GM11168 (cell line): ENCODE measurements around the gene FBXL16.

Experiments
- in situ Hi-C: fragments of 300-500 bp; cut with MboI; formaldehyde crosslinking; loops from one replicate; pipeline ENCODE4 v1.12.0; 2022; ENCODE audit warnings: low sequenced_read_pairs; ENCODE audit not compliant: unreplicated experiment

FBXL16 gene

GRCh38 chr16:648071-648780 lies 57.4 kb downstream of the FBXL16 start:
- in situ Hi-C loops: no loop called here

- in situ Hi-C loops: no loop called here
These were observed 58.3 kb downstream of the FBXL16 start for GRCh38 chr16:647173-647902.

DNA sequence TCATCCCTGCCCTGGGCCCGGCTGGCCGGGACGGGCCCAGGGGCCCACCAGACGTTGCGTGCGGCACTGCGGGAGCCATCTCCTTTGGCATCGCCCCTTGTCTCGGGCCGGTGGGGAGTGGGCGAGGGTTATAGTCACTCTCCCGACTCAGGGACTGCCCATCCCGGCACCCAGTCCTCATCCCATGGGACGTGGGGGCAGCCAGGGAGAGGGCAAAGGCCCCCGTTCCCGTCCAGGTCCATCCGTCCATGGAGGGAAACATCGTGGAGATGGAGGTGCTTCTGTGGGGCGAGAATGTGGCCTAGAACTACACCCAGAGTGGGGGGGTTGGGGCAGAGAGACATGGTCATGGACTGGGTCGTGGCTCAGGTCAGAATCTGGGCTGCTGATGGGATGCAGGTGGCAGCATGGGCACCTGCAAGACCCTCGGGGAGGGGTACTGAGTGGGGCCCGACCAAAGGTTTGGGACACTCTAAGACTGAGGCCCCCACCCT lies 58.9 kb downstream of the FBXL16 start:
- in situ Hi-C loops: no loop called here

DNA sequence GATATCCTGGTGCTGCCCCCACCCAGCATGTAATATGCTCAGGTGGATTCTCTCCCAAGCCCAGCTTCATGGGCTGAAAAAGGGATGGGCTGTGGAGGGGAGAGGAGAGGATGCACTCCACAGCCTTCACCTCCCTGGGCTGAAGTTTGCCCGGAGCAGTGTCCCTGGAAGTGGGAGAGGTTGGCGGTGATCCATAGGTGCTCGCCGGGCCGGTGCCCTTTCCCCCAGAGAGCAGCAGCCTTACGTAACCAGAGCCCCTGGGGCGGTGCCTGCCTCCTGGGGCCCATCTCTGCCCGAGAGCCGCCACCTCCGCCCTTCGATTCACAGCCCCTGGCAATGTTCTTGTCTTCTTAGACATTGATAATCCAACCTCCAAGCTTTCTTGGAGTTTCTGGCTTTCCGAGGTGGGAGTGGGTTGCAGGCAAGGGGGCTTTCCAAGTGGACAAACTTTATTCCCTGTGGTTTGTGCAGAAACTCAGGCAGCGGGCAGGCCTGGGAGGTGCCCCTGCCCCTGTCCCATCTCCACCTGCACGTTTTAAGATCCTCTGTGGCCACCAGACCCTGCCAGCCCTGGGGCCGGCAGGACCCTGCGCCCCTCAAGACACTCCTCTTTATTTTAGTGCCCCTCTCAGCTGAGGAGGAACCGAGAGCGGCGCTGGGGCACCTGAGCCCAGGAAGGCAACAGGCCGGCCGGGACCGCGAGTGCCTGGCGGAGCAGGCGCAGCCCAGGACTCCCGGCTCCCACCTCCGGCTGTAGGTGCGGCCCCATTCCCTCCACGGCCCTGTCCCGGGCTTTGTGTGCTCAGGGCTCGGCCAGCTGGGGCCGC lies 59.5 kb downstream of the FBXL16 start:
- in situ Hi-C loops: no loop called here

GRCh38 chr16:644556-644955 lies 61.0 kb downstream of the FBXL16 start:
- in situ Hi-C loops: no loop called here

GRCh38 chr16:643050-643368 lies 62.6 kb downstream of the FBXL16 start:
- in situ Hi-C loops: no loop called here
